T-helper 9 cell (primary cell): ENCODE measurements around the gene DUOXA1.
"Not testable (repeated sequence)": the region's sequence is repeated elsewhere in the genome, so short reads cannot be mapped to it uniquely, and the experiment has no call there.

Experiments used
- DNase-seq: peaks from one replicate; pipeline ENCODE4 v3.0.0-alpha.2; 2020

DUOXA1 gene

DNA sequence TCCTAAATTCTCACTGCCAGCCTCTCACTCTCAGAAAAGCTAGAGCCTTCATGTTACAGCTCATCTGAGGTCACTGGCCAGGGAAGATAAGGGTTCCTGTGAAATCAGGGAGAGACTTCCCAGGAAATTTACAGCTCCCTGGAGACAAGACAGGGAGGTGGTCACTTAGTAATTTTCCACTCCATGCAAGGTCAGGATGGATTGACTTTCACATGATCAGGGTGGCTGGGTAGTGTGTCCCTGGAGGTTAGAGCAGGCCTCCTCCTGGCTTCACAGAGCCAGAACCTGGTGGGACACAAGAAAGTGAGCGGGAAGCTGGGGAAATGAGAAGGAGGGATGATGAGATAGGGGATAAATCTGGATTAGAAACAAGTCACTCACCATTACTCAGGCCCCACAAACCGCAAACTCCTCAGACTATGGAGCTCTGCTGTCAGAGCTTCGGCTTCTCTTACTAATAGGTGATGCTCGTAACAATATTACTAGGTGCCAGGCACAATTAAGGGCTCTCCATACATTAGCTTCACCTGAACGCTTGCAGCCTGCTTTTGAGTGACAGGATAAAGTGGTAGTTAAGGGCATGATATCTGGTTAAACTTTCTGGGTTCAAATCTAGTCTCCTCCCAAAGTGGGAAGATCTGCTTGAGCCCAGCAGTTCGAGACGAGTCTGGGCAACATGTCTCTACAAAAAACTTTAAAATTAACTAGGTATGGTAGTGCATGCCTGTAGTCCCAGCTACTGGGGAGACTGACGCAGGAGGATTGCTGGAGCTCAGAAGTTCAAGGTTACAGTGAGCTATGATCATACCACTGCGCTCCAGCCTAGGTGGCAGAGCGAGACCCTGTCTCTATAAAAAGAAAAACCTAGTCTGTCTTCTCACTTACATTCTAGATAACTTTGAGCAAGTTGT lies 40.6 kb downstream of the DUOXA1 start:
- DNase-seq: no peak

DNA sequence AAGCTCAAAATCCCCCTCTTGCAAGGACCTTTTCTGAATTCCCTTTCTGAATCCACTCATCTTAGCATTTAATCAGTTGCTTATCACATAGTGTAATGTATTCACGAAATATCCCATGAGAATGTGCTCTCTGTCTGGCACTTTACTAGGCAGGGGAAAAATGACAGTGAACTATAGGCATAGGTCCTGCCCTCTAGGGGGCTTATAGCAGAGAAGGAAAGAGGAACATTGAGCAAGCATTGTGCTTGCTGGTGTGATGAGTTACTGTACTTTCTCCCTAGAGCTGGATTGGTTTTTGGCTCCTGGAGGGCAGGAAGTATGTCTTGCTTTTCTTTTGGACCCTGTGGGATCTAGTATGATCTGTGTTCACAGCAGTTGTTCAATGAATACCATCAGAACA lies 42.2 kb downstream of the DUOXA1 start:
- no peak for DNase-seq

GRCh38 chr15:45084163-45084562 lies 45.5 kb downstream of the DUOXA1 start:
- DNase-seq: no peak

DNA sequence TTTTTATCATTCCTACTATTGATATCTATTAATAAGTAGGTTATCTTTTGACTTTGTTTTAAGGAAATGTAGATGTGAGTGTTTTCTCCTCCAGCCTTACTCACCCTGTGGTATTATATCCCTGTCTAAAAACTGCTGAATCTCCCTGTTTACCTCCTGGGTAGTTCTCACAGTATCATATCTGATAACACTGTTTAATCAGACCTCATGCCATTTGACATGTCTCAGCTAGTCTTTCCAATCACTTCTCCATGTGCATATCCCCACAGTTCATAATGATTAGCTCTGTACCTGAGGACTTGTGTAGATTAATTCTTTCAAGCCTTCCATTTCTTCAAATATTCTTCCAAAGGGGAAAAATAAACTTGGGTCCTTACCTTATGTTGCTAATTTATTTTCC lies 46.5 kb downstream of the DUOXA1 start:
- DNase-seq: no peak

GRCh38 chr15:45082412-45082811 lies 47.3 kb downstream of the DUOXA1 start:
- DNase-seq: not testable (repeated sequence)

DNA sequence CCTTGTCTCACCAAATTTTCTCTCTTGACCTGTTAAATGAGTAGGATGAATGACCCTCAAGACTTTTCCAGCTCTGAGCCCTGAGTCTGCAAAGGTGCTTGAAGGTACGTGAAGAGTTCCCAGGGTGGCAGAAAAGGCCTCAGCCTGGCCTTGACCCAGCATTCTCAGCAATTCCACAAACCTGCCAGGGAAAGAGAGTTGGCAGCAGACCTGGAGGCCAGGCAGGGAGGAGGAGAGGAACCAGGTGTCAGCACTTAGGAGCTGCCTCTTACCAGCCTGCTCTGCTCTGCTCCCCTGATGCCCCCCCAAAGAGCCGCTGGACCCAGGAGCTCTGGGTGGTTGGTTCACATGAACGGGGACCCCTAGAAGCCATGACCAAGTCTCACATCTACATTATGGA lies 49.1 kb downstream of the DUOXA1 start:
- not testable (repeated sequence) for DNase-seq

DNA sequence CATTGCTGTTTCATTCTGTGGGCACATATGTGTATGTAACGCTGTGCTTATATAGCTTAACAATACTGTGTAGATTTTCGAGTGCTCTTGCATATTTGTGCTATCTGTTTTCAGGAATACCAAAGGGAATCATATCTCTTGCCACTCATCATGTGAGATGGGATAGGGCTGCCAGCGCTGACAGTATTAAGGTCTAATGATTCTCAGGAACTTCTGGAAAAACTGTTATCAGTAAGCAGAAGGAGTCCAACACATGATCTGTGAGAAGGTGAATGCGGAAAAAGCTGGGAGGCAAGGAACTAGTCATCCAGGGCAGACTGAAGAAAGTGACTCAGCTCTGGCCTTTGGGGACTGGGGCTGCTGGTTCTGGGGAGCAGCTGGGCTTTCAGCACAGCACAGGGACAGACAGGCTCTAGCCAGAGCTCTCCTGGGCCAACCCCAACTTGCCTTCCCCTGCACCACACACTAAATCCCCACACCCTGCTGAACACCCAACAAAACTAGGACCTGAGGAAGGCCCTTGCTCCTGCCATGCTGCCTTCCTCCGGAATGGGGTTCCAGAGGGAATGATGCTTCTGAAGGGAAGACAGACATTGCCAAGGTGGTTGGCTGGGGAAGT lies 49.9 kb downstream of the DUOXA1 start:
- DNase-seq: not testable (repeated sequence)

DNA sequence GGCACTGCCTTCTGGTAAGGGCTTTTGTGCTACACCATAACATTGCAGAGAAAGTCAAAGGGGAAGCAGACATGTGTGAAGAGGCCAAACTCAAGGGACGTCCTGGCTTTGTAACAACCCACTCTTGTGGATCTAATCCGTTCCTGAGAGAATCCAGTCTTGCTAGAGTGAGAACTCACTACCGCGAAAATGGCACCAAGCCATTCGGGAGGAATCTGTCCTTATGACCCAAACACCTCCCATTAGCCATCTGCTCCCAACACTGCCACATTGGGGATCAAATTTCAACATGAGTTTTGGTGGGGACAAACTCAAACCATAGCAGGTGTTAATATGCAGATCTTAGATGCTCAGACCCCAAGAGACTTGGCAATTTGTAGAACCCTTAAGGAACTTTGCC lies 50.5 kb downstream of the DUOXA1 start:
- not testable (repeated sequence) for DNase-seq

GRCh38 chr15:45077391-45077790 lies 52.3 kb downstream of the DUOXA1 start:
- not testable (repeated sequence) for DNase-seq

DNA sequence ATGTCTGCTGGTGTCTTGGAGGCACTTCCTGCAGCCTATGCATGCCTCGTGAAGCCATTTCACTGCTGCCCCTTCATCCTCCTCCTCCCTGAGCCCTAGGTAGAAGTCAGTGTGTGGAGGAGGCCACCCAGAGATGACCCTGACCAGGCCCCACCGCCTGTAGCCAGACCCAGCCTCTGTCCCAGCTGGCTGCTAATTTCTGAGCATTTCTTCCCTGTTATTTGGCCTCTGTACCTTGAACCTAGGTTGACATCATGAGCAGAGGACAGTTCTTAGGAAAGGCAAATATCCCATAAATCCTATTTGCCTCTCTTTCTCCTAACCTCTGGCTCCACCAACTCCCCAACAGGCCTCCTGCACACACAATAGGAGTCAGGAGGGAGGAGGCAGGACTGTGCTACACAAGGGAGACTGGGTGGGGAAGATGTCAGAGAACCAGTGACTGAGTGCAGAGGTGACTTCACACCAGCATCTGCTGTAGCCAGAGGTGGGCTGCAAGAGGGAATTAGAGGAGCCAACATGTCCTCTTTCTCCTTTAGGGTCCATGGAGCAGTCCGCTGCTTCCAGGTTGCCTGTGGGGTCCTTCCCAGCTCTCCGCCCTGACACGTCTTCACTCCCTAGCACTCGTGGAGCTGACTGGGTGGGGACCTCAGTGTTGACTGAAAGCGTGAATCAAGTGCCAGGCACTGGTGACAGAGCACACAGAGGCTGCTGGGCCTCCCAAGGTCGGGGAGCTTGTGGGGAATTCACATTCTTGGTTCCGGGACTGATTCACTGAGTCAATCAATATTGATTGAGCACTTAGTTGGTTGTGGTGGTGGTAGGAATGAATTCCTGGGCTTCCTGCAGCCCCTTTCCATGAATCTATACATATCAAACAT lies 54.0 kb downstream of the DUOXA1 start:
- DNase-seq: not testable (repeated sequence)

DNA sequence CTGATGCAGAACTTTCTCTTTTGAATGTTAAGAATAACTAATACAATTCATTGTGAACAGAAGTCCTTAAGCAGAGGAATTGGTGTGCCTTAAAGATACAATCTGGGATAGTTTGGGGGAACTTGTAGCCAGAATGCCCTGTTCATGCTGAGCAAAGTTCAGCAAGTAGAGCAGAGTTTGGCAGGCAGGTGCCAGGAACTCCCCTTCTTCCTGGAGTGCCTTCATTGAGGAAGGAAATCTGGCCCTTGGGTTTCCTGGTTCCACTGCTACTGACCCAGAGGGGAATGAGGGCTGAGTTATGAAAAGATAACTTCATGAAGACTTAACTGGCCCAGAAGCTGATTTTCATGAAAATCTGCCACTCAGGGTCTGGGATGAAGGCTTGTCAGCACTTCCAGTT lies 56.1 kb downstream of the DUOXA1 start:
- DNase-seq: not testable (repeated sequence)

- not testable (repeated sequence) for DNase-seq
Measured at GRCh38 chr15:45069942-45070360, 59.7 kb downstream of the DUOXA1 start.
